Measurements from ENCODE around the gene ETV3.
A peak's percentile ranks its signal among the peaks of the same experiment; 100 is the strongest.

ETV3 gene

DNA sequence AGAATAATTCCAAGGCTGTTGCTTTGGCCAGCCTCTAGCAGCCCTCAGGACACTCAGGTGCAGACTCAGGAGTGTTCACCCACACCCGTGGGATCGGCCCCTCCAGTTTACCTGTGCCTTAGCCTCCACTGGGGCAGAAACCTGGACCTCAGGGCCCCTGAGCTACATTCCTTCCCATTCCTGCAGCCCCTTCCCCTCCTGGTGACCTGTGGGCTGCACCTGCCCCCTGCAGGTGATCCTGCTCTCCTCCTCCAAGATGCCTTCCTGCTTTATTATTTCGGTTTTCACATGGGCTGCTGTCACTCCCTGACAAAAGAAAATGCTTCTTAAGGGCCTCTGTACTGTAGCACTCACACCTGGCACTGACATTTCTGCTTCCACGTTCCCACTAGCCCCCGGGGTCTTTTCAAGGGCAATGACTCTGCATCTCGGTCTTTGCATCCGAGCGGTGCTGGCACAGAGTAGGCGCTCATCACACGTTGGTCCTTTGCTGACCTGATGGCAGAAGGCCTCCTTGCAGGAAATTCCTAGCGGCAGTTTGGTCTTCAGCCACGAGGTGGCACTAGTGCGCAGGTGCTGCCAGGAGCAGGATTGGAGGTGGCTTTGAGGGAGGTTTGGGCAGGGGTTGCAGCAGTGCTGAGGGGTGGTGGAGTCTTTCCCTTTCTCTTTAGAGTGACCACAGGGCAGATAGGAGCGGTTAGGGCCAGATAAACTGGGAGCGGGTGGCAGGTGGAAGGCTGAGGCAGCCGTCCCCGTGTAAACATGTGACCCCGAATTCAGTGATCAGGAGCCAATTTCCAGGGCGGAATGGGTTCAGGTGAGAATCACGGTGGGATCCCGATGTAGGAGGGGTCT is 25.3 kb upstream of the ETV3 start:
- H3K4me3 ChIP-seq (ENCODE audit: low read depth, low read length): no peak overlapping the region
- TF ChIP-seq, protein P1, sequence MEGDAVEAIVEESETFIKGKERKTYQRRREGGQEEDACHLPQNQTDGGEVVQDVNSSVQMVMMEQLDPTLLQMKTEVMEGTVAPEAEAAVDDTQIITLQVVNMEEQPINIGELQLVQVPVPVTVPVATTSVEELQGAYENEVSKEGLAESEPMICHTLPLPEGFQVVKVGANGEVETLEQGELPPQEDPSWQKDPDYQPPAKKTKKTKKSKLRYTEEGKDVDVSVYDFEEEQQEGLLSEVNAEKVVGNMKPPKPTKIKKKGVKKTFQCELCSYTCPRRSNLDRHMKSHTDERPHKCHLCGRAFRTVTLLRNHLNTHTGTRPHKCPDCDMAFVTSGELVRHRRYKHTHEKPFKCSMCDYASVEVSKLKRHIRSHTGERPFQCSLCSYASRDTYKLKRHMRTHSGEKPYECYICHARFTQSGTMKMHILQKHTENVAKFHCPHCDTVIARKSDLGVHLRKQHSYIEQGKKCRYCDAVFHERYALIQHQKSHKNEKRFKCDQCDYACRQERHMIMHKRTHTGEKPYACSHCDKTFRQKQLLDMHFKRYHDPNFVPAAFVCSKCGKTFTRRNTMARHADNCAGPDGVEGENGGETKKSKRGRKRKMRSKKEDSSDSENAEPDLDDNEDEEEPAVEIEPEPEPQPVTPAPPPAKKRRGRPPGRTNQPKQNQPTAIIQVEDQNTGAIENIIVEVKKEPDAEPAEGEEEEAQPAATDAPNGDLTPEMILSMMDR (IDR thresholded peaks at IDR 0.05; ENCODE audit: low read depth, low read length): peak; percentile 93
- TF ChIP-seq, protein P2, sequence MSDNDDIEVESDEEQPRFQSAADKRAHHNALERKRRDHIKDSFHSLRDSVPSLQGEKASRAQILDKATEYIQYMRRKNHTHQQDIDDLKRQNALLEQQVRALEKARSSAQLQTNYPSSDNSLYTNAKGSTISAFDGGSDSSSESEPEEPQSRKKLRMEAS (IDR thresholded peaks at IDR 0.05; ENCODE audit: low read depth, low read length): peak; percentile 72
- no peak for TF ChIP-seq POLR2A (IDR thresholded peaks at IDR 0.05; ENCODE audit: extremely low read depth, insufficient read length)
- no peak for TF ChIP-seq MYC (IDR thresholded peaks at IDR 0.05; ENCODE audit: low read depth, low read length)
- peak; percentile 64 for DNase-seq (ENCODE audit: low read depth)

DNA sequence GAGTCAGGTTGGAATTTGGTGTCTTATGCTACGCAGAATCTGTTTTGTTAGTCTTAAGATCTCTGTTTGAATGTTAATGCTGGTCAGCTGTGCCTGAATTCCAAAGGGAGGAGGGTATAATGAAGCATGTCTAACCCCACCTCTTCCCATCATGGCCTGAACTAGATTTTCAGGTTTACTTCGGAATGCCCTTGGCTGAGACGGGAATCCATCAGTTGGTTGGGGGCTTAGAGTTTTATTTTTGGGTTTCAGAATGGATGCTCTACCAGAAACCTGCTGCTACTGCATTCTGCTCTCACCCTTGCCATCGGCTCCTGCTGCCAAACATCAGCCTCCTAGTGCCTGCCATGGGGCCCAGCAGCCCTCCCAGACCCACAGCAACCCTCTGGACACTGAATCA is 24.1 kb upstream of the ETV3 start:
- DNase-seq (ENCODE audit: low read depth): no peak
- TF ChIP-seq POLR2A (IDR thresholded peaks at IDR 0.05; ENCODE audit: extremely low read depth, insufficient read length) (no peak), MYC (IDR thresholded peaks at IDR 0.05; ENCODE audit: low read depth, low read length) (no peak)
- TF ChIP-seq, protein P1 (IDR thresholded peaks at IDR 0.05; ENCODE audit: low read depth, low read length): no peak
- TF ChIP-seq, protein P2 (IDR thresholded peaks at IDR 0.05; ENCODE audit: low read depth, low read length): no peak
- no peak overlapping the region for H3K4me3 ChIP-seq (ENCODE audit: low read depth, low read length)

DNA sequence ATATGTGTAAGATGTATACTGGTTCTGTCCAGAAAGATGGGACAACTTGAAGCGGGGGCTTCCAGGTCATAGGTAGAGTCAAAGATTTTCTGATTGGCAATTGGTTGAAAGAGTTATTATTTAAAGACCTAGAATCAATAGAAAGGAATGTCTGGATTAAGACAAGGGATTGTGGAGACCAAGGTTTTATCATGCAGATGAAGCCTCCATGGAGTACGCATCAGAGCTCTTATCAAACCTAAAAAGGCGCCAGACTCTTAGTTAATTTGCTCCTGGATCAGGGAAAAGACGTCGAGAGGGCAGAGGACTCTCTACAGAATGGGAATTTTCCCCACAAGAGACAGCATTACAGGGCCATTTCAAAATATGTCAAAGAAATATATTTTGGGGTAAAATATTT is 23.7 kb upstream of the ETV3 start:
- DNase-seq (ENCODE audit: low read depth): no peak
- H3K4me3 ChIP-seq (ENCODE audit: low read depth, low read length): no peak overlapping the region
- TF ChIP-seq POLR2A (IDR thresholded peaks at IDR 0.05; ENCODE audit: extremely low read depth, insufficient read length) (no peak), MYC (IDR thresholded peaks at IDR 0.05; ENCODE audit: low read depth, low read length) (no peak)
- TF ChIP-seq, protein P1 (IDR thresholded peaks at IDR 0.05; ENCODE audit: low read depth, low read length): no peak
- TF ChIP-seq, protein P2 (IDR thresholded peaks at IDR 0.05; ENCODE audit: low read depth, low read length): no peak

DNA sequence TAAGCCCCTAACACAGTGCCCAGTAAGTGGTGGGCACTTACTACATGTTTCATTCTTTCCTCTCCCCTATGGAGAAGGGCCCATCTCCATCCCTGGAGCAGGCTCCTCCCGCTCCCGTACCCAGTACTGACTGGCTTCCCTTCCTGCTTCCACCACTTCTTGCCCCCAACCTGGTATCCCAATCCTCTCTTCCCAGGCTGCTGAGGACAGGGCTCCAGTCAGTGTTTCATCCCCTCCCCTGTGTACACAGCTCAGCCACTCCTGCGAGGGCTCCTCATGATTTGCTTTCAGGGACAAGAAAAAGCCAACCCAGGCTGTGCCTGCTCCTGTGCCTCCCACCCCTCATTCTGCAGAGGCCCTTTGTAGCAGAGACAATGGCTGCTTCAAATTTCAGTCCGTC is 20.8 kb upstream of the ETV3 start:
- DNase-seq (ENCODE audit: low read depth): no peak
- TF ChIP-seq, protein P2 (IDR thresholded peaks at IDR 0.05; ENCODE audit: low read depth, low read length): no peak
- TF ChIP-seq, protein P1 (IDR thresholded peaks at IDR 0.05; ENCODE audit: low read depth, low read length): no peak
- TF ChIP-seq POLR2A (IDR thresholded peaks at IDR 0.05; ENCODE audit: extremely low read depth, insufficient read length): no peak
- TF ChIP-seq MYC (IDR thresholded peaks at IDR 0.05; ENCODE audit: low read depth, low read length): no peak
- no peak overlapping the region for H3K4me3 ChIP-seq (ENCODE audit: low read depth, low read length)

DNA sequence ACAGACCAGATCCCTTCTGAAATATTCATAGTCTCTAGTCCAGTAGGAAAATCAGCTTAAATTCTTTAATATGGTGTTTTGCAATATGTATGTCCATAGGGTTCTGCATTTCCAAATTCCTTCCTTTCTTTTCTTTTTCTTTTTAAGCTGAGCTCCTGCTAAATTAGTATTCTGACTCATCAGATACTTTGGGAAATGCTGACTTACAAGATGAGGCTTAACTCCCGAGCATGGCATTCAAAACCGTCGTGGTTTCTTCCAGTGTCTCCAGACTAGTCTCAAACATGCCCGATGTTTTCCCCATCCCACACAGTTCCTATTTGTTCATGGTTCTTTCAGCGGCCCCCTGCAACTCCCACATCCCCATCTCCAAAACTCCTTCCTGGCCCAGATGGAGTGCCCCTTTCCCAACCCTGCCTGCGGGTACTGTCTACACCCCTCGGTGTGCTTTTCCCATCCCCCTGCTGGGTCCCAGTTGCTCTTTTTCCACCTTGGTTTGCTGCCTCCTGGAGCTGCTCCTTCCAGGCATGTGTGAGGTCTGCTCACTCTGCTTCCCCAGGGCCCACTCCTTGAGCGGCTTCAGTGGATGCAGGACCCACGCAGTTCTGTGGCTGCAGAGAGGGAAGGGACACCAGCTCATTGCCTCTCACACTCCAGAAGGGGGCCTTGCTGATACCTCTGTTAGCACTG is 19.5 kb upstream of the ETV3 start:
- no peak for DNase-seq (ENCODE audit: low read depth)
- H3K4me3 ChIP-seq (ENCODE audit: low read depth, low read length): no peak overlapping the region
- TF ChIP-seq POLR2A (IDR thresholded peaks at IDR 0.05; ENCODE audit: extremely low read depth, insufficient read length) (no peak), MYC (IDR thresholded peaks at IDR 0.05; ENCODE audit: low read depth, low read length) (no peak)
- TF ChIP-seq, protein P1 (IDR thresholded peaks at IDR 0.05; ENCODE audit: low read depth, low read length): no peak
- TF ChIP-seq, protein P2 (IDR thresholded peaks at IDR 0.05; ENCODE audit: low read depth, low read length): no peak

Measured in NB4 (cell line).